Measurements from ENCODE around the gene DECR2.

DECR2 gene

DNA sequence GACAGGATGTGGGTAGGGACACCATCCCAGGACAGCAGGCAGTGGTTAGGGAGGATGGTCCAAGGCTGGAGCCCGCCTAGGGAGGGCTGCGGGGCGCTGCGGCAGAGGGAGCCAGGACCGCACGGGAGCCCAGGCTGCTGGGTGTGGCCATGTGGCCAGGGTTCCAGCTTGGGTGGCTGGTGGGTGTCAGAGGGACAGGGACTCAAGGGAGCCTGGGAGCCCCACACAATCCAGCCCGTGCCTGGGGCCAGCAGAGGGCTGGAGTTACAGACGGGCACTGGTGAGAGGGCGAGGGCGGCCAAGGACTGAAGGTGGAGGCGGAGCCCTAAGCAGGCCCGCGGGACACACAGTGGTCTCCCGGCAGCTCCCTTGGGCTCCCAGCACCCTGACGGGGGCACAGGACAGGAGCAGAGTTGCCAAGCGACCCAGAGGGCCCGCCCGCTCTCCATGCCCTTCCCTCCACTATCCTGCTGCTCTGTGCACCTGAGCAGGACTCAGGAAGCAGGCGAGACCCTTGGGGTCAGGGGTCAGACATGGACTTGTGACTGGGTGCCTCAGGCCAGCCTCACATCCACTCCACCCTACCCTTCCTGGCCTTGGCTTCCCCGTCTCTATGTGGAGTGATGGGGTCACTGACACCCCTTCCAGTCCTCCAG is 38.4 kb upstream of the DECR2 start:
- H3K9me2 ChIP-seq (replicated peaks; ENCODE audit: low read depth, low read length) = no peaks in the 10 kb centered on the region
- no peak overlapping the region for H3K9ac ChIP-seq (ENCODE audit: low read depth, low read length, poor library complexity, severe bottlenecking)
- no peak overlapping the region for H2AFZ ChIP-seq (ENCODE audit: low read length)
- H3F3A ChIP-seq (ENCODE audit: low read depth) = no peaks in the 10 kb centered on the region
- H3K4me1 ChIP-seq (ENCODE audit: insufficient read depth, low read length, poor library complexity, severe bottlenecking) = no peaks in the 10 kb centered on the region
- no peaks in the 10 kb centered on the region for H3K79me2 ChIP-seq (ENCODE audit: insufficient read depth, low read length)
- no peaks in the 10 kb centered on the region; the same call in 1 of the 2 replicates for H3K36me3 ChIP-seq (ENCODE audit: insufficient read depth, low read length)
- H3K4me2 ChIP-seq (ENCODE audit: low read depth, low read length, poor library complexity, severe bottlenecking) = no peak overlapping the region
- TF ChIP-seq EZH2phosphoT487 (IDR thresholded peaks at IDR 0.05; ENCODE audit: borderline replicate concordance) = no peak
- TF ChIP-seq, protein P1, sequence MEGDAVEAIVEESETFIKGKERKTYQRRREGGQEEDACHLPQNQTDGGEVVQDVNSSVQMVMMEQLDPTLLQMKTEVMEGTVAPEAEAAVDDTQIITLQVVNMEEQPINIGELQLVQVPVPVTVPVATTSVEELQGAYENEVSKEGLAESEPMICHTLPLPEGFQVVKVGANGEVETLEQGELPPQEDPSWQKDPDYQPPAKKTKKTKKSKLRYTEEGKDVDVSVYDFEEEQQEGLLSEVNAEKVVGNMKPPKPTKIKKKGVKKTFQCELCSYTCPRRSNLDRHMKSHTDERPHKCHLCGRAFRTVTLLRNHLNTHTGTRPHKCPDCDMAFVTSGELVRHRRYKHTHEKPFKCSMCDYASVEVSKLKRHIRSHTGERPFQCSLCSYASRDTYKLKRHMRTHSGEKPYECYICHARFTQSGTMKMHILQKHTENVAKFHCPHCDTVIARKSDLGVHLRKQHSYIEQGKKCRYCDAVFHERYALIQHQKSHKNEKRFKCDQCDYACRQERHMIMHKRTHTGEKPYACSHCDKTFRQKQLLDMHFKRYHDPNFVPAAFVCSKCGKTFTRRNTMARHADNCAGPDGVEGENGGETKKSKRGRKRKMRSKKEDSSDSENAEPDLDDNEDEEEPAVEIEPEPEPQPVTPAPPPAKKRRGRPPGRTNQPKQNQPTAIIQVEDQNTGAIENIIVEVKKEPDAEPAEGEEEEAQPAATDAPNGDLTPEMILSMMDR (conservative IDR thresholded peaks at IDR 0.05; ENCODE audit: low read length) = no peak
- H3K4me3 ChIP-seq (ENCODE audit: low read length, poor library complexity, severe bottlenecking) = no peak overlapping the region
- H3K27me3 ChIP-seq (ENCODE audit: insufficient read depth, low read length, poor library complexity, severe bottlenecking) = no peaks in the 10 kb centered on the region
- H3K9me3 ChIP-seq (ENCODE audit: insufficient read depth, low read depth, low read length) = no peaks in the 10 kb centered on the region
- H4K20me1 ChIP-seq (ENCODE audit: insufficient read depth, low read length, poor library complexity, severe bottlenecking) = no peaks in the 10 kb centered on the region

DNA sequence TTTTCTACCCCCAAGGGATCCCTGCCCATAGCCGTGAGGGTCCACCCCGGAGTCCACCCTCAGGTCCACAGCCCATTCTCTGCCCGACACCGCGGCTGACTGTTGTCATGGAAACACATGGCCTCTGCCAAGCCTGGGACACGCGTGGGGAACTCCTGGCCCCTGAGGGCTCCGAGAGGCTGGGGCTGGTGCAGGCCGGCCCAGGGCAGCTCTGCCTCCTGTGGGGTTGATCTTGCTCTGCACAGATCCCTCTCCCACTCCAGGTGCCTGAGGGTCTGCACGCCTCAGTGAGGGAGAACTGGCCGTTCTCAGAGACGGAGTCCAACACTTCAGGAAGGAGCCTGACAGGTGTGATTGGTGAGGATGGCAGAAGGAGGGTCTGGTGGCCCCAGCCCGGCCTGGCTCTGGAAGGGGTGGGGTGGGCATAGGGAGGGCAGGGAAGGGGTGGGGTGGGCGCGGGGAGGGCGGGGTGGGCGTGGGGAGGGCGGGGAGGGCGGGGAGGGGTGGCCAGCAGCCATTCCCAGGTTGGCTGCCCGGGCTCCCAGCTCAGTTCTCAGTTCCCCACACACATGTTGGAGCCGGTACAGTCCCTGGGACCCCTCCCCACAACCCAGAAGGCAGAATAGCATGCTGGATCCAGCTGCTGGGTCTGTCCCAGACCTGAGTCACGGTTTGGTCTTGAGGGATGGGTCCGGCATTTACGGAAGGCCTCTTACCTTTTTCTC is 37.8 kb upstream of the DECR2 start:
- H3K79me2 ChIP-seq (ENCODE audit: insufficient read depth, low read length) = no peaks in the 10 kb centered on the region
- no peaks in the 10 kb centered on the region; the same call in 1 of the 2 replicates for H3K36me3 ChIP-seq (ENCODE audit: insufficient read depth, low read length)
- H3K4me3 ChIP-seq (ENCODE audit: low read length, poor library complexity, severe bottlenecking) = no peak overlapping the region
- no peaks in the 10 kb centered on the region for H3F3A ChIP-seq (ENCODE audit: low read depth)
- H3K9me2 ChIP-seq (replicated peaks; ENCODE audit: low read depth, low read length) = no peaks in the 10 kb centered on the region
- H4K20me1 ChIP-seq (ENCODE audit: insufficient read depth, low read length, poor library complexity, severe bottlenecking) = no peaks in the 10 kb centered on the region
- TF ChIP-seq, protein P1 (conservative IDR thresholded peaks at IDR 0.05; ENCODE audit: low read length) = no peak
- TF ChIP-seq EZH2phosphoT487 (IDR thresholded peaks at IDR 0.05; ENCODE audit: borderline replicate concordance) = no peak
- H3K9ac ChIP-seq (ENCODE audit: low read depth, low read length, poor library complexity, severe bottlenecking) = no peak overlapping the region
- H3K27me3 ChIP-seq (ENCODE audit: insufficient read depth, low read length, poor library complexity, severe bottlenecking) = no peaks in the 10 kb centered on the region
- H3K4me1 ChIP-seq (ENCODE audit: insufficient read depth, low read length, poor library complexity, severe bottlenecking) = no peaks in the 10 kb centered on the region
- no peak overlapping the region for H3K4me2 ChIP-seq (ENCODE audit: low read depth, low read length, poor library complexity, severe bottlenecking)
- no peak overlapping the region for H2AFZ ChIP-seq (ENCODE audit: low read length)
- H3K9me3 ChIP-seq (ENCODE audit: insufficient read depth, low read depth, low read length) = no peaks in the 10 kb centered on the region

DNA sequence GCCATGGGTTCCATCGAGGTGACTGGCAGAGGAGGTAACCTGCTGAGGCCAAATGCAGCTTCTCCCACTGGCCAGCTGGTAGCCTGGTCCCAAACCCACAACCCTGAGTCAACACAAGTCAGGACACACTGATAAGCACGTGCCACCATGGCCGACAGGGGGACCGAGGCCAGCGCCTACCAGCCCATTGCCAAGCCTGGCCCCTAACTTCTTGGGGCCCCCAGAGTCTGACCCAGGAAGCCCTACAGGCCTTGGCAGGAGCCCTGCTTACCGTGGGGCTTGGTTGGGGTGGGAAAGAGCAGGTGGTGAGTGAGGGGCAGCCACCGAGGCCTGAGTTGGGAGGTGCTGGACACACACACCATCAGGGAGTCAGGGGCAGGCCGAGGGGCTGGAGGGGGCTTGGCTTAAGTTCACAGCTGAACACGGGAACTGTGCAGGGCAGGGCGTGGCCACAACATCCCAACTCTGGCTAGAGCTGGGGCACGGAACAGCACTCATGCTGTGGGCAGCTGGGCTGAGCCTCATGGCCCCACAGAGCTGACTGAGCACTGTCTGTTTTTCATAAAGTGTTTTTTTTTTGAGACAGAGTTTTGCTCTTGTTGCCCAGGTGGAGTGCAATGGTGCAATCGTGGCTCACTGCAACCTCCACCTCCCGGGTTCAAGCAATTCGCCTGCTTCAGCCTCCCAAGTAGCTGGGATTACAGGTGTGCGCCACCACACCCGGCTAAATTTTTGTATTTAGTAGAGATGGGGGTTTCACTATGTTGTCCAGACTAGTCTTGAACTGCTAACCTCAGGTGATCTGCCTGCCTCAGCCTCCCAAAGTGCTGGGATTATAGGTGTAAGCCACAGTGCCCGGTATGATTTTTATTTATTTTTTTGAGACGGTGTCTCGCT is 36.8 kb upstream of the DECR2 start:
- H3F3A ChIP-seq (ENCODE audit: low read depth) = no peaks in the 10 kb centered on the region
- TF ChIP-seq, protein P1 (conservative IDR thresholded peaks at IDR 0.05; ENCODE audit: low read length) = no peak
- no peak for TF ChIP-seq EZH2phosphoT487 (IDR thresholded peaks at IDR 0.05; ENCODE audit: borderline replicate concordance)
- no peak overlapping the region for H3K4me2 ChIP-seq (ENCODE audit: low read depth, low read length, poor library complexity, severe bottlenecking)
- no peak overlapping the region for H2AFZ ChIP-seq (ENCODE audit: low read length)
- no peak overlapping the region for H3K9ac ChIP-seq (ENCODE audit: low read depth, low read length, poor library complexity, severe bottlenecking)
- H3K36me3 ChIP-seq (ENCODE audit: insufficient read depth, low read length) = no peaks in the 10 kb centered on the region; the same call in 1 of the 2 replicates
- H3K9me3 ChIP-seq (ENCODE audit: insufficient read depth, low read depth, low read length) = no peaks in the 10 kb centered on the region
- H3K9me2 ChIP-seq (replicated peaks; ENCODE audit: low read depth, low read length) = no peaks in the 10 kb centered on the region
- no peaks in the 10 kb centered on the region for H4K20me1 ChIP-seq (ENCODE audit: insufficient read depth, low read length, poor library complexity, severe bottlenecking)
- no peaks in the 10 kb centered on the region for H3K4me1 ChIP-seq (ENCODE audit: insufficient read depth, low read length, poor library complexity, severe bottlenecking)
- H3K79me2 ChIP-seq (ENCODE audit: insufficient read depth, low read length) = peaks cover 4% of the 10 kb centered on the region; the same call in 1 of the 2 replicates
- no peaks in the 10 kb centered on the region for H3K27me3 ChIP-seq (ENCODE audit: insufficient read depth, low read length, poor library complexity, severe bottlenecking)
- no peak overlapping the region for H3K4me3 ChIP-seq (ENCODE audit: low read length, poor library complexity, severe bottlenecking)

Data from Loucy (cell line).